SIG-M5 treated with dmso at 0.1 percent for 504 hours (cell line): Measurements from ENCODE around the gene GBF1.
"Not testable (repeated sequence)": the region's sequence is repeated elsewhere in the genome, so short reads cannot be mapped to it uniquely, and the experiment has no call there.

Source experiments
- DNase-seq: peaks from one replicate; lab custom pipeline; 2025; ENCODE audit not compliant: unreplicated experiment; lab: John Stamatoyannopoulos, UW

GBF1 gene

DNA sequence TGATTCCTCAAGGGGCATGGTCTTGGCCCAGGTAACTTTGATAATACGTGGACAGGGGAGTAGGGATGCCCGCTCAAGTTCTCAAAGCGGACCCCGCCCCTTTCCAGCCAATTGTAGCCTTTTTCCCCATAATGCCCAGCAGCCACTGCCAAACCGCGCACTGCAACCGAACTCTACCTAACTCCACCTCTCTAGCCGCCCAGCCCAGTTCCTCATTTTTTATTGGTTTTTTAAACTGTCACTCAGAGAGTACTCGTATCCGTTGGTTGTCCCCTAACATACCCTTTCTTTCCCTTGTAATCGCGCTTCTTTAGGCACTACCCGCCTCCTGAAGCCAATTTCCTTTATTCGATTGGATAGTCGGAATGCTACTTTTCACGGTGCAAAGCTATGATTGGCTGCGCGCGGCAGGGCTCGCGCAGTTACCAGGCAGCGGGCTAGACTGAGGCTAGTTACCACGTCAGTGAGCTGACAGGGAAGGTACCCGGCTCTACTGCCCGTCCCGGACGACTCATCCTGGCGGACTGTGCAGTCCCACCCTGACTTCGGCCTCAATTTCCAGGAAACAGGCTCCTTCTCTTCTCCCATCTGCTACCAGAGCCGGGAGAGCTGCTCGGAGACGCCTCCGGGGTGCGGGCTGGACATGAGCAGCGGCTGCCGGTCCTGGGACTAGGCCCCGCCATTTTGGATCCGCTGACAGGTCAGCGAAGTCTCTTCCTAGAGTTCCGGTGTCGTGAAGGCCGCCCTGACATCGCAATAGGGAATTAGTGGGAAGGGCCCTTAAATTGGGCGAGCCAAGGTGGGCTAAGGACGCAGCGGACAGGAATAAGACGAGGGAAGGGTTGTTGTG lies at the start of gene GBF1:
Gene GBF1, plus strand, starts transcription at position 451 of the 850 bp plus-strand sequence. CDS start 13,407 bp downstream, outside the sequence.
- DNase-seq = peak; percentile 99

DNA sequence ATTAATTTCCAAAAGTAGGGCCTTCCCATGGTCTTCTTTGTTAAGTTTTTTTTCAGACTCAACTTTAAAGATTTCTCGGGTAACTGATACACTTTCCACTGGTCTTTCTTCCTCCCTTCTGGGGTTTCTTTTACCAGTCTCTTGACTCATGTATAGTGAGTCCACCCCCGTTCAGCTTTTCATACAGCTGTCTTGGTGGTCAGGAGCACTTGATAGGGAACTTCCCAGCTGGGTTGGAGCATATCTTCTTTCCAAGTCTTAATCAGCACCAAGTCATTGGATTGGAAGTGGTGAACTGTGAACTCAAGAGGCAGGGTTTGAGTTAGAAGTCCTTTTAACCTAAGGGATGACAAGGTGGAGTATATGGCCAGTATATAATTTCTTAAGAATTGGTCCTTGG lies 48.4 kb upstream of the GBF1 start:
- DNase-seq = no peak

DNA sequence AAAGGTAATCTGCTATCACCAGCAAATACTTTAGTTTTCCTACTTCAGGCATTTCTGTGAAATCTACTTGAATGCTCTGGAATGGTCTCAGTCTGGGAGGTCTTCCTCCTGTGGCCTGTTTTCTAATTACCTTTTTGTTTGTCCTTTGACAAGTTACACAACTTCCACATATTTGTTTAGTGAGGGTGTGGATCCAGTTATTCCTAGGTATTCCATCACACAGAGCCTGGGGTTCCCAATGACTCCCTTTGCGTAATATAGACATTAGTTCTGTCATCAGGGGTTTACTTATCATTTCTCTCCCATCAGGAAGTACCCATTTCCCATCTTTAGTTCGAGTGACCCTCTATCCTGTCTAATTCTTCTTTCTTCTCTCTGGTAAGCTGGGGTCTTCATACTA lies 47.3 kb upstream of the GBF1 start:
- no peak for DNase-seq

GRCh38 chr10:102200751-102201640 lies 44.3 kb upstream of the GBF1 start:
- DNase-seq = peak; percentile 26

DNA sequence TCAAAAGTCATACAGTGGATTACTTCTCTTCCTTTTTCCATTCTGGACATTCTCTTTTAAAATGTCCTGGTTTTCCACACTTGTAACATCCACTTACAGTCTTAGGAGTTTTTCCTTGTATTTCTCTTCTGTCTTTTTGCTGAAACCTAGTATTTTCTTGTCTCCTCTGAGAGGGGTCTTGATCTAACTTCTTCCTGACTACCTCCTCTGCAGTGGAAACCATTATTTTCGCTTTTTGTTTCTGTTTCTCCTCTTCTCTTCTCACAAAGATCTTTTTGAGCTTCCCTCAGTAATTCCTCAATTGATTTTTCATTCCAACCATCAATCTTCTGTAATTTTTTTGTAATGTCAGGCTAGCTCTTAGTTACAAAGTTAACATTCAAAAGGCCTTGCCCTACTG lies 42.9 kb upstream of the GBF1 start:
- DNase-seq = no peak

DNA sequence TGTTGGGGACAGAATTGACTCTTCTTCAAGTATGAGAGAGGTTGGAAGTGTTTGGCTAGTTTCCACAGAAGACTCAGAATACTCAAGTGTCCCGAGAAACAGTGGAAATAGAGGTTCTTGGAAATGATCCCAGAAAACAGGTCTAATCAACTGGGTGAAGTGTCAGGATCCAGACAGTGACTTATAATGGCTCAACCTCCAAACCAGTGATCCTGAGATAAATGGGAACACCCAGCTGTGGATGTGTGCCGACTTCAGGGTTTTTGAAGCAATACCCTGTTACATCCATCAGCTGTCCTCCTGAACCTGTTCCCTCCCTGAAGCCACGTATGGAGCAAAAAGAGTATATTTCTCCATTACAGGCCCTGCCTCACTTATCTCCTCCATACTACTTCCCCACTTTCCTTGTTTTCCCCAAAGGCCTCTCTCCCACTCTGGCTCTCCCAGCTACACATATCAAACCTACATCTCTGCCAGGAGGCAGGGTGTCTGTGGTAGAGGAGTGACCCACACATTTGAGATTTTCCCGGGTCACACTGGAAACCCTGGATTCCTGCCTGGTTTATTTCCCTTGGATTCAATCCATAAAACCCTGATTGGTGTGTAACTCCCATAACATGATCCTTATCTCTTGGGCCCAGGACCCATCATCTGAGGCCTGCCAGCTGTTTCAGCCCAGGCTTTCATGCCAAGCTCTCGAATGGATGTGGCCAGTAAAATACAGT lies 36.9 kb upstream of the GBF1 start:
- no peak for DNase-seq

- peak; percentile 30 for DNase-seq
Measured at GRCh38 chr10:102211615-102212299, 33.6 kb upstream of the GBF1 start.

GRCh38 chr10:102213599-102213998 lies 31.7 kb upstream of the GBF1 start:
- not testable (repeated sequence) for DNase-seq

DNA sequence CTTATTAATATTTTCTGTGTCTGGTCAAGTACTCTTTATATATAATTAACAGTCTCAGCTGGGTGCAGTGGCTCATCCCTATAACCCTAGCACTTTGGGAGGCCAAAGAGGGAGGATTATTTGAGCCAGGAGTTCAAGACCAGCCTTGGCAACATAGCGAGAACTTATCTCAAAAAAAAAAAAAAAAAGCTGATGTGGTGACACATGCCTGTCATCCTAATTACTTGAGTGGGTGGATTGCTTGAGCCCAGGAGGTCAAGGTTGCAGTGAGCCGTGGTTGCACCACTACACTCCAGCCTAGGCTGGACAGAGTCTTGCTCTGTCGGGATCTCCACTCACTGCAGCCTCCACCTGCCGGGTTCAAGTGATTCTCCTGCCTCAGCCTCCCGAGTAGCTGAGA lies 26.0 kb upstream of the GBF1 start:
- no peak for DNase-seq

- no peak for DNase-seq
Measured at GRCh38 chr10:102220612-102221011, 24.7 kb upstream of the GBF1 start.

DNA sequence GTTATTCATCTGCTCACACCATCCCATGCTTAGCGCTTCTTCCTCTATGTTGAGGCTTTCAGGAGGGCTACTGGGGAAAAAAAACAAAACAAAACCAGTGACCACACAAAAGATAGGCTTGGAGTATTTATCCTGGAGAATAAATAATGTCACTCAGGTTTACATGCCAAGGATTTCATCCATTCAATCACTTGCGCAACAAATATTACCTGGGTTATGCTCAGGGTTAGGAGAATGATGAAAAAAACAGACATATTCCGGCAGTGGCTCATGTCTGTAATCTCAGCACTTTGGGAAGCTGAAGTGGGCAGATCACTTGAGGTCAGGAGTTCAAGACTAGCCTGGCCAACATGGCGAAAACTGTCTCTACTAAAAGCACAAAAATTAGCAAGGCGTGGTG lies 22.5 kb upstream of the GBF1 start:
- no peak for DNase-seq

DNA sequence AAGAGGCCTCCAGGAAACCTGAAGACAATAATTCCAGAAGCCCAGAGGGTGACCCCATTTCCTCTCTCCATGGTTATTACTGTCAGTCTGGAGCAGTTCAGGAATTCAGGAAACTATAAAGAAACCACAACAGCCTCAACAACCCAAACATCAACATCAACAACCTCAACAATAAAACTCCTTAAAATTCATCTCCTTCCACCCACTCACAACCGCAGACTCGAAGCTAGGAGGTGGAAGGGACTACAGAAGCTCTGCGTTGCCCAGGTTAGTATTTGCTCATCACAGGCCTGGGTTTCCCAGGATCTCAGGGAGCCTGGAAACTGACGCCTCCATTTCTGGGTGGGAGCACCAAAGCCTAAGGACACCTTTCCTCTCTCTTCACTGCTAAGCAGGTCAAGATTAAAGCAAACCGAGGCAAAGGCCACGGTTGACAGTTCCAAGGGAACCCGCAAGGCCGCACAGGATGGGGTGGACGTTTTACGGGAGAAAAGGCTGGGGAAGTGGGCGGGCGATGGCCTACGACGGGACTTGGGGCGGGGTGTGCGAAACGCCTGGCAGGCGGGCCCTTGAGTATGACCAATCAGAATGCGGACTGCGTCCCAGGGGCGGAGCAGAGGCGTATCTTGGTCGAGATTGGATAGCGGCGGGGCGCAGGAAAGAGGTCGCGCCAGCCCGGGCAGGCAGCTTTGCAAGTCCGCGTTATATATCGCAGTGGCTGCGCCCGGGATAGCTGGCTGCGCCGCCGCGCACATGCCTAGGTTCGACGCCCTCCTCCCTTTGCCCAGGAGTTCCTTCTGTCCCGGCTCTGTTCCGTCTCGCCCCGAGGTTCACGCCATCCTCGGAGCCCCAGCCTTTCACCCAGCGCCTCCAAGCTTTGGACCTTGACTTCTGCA lies 19.4 kb upstream of the GBF1 start, which contains the start of gene ELOVL3:
Gene ELOVL3, plus strand, starts transcription at position 654 of the 896 bp plus-strand sequence. CDS start 250 bp downstream, outside the sequence.
- DNase-seq = peak; percentile 94

DNA sequence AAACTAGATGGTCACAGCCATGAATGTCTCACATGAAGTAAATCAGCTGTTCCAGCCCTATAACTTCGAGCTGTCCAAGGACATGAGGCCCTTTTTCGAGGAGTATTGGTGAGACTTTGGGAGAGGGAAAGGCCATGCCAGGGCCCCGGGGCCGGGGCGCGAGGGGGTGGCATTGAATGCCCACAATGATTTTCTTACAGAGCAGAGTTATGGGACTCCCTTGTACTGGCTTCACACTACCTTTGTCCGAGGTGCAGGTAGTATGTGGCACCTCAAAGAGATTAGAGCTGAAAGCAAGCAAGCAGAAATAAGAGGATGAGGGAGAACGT lies 18.8 kb upstream of the GBF1 start:
- no peak for DNase-seq

DNA sequence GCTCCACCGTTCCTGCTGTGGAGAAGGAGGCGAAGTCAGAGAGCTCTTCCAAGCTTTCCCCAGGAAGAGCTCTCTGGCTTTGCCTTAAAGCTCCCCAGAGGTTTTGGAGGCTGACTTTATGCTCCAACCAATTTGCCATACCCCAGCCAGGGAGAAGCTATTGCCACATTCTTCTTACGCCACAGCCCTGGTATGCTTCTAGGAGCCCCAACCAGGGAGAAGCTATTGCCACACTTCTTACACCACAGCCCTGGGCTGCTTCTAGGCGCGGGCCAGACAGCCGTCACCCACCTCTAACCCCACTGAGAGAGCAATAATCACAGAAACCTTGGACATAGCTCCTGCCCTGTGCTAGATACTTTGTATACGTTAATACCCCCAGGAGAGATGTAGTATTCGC lies 18.3 kb upstream of the GBF1 start:
- DNase-seq = peak; percentile 94

DNA sequence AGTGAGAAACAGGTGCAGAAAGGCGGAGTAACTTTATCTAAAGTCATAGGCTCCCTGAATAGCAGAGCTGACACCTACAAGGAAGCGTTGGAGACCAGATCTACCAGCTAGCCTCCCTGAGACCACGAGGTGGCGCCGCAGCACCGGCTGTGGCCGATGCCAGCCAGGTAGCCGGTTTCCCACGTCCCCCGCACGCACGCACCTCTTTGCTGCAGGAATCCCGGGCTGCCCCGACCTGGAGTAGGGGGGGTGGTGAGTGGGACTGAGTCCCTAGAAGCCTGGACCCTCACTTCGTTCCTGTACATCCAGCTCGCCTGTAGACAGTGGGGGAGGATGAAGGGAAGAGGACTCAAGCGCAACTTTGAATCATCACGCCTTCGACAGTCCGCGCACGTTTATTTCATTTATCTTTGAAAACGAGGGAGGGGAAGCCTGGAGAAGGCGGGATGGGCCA lies 15.5 kb upstream of the GBF1 start:
- DNase-seq = peak; percentile 61

GRCh38 chr10:102230264-102230860 lies 15.0 kb upstream of the GBF1 start:
- no peak for DNase-seq

DNA sequence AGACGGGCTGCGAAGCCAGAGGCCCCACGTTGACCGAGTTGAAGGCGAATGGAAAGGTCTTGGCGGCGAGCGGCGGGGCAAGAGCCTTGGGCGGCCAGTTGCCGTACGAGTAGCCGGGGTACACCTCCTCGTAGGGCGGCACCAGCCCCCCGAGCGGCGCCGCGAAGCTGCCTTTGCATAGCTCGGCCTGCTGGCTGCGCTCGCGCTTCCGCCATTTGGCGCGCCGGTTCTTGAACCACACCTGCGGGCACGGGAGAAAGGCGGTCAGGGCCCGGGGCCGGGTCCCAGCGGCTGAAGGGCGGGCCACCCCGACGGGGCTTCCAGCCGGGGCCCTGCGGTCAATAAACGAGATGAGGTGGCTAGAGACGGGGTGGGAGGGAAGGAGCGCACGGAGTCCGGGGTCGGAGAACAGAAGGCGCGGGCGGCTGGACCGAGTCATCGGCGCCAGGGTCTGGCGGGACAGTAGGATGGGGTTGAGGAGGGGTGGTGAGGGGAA lies 14.4 kb upstream of the GBF1 start:
- no peak for DNase-seq

DNA sequence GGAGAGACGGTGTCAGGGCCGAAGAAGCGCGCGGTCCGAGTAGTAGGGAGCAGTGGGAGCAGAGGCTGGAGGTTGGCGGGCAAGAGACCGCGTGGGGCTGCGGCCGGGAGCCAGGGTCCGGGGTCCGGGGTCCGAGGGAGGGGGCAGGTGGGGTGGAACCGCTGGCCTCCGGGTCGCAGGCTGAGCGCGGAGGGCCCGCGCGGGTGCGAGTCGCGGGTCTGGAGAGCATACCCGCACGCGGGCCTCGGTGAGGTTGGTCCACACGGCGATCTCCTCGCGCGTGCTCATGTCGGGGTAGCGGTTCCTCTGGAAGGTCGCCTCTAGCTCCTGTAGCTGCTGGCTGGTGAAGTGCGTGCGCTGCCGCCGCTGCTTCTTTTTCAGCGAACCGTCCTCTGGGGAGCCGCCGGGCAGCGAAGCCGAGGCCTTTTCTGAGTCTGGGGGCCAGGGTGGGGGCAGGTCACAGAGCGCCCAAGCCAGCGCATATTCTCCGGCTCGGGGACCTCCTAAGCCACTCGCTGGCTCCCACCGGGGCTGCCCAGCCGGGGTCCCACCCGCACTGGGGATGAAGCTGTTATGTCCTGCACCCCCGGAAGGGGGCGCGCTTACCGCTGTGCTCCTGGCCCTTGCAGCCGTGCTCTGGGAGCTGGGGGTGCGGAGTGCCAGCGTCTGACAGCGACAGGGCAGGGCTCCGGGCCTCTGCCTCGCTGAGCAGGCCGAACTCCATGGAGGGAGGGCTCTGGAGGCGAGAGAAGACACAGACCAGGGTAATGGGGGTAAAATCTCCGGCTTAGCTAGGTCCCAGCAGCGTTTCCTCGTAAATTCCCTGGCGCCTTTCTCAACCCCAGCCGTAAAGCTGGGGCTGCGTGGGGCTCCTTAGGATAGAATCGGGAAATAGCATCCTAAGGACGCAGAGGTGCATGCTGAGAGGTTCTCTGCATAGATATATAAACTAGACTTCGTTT lies 13.7 kb upstream of the GBF1 start:
- peak; percentile 40 for DNase-seq
